ENCODE measurements around the gene CNTN5.
"Not testable (repeated sequence)": the region's sequence is repeated elsewhere in the genome, so short reads cannot be mapped to it uniquely, and the experiment has no call there.

CNTN5 gene

GRCh38 chr11:99098258-99098657 lies 77.5 kb downstream of the CNTN5 start:
- peaks cover 11% of the 10 kb centered on the region for H3K9me3 Mint-ChIP-seq
- no peaks in the 10 kb centered on the region for H3K27me3 Mint-ChIP-seq
- H3K27ac Mint-ChIP-seq (ENCODE audit: low read depth): no peak overlapping the region
- no peak overlapping the region for H3K4me3 Mint-ChIP-seq
- H3K36me3 Mint-ChIP-seq (ENCODE audit: insufficient read depth): no peaks in the 10 kb centered on the region
- DNase-seq (ENCODE audit: low spot score in 2 of 2): no peak
- ATAC-seq (replicated peaks; ENCODE audit: extremely low read depth, poor library complexity, severe bottlenecking): no peak
- no peaks in the 10 kb centered on the region for H3K4me1 Mint-ChIP-seq

- DNase-seq (ENCODE audit: low spot score in 2 of 2) (no peak), ATAC-seq (replicated peaks; ENCODE audit: extremely low read depth, poor library complexity, severe bottlenecking) (no peak)
- Mint-ChIP-seq H3K36me3 (ENCODE audit: insufficient read depth) (no peaks in the 10 kb centered on the region), H3K27ac (ENCODE audit: low read depth) (no peak overlapping the region), H3K27me3 (no peaks in the 10 kb centered on the region), H3K4me3 (no peak overlapping the region), H3K4me1 (no peaks in the 10 kb centered on the region), H3K9me3 (peaks cover 15% of the 10 kb centered on the region)
These were observed 78.0 kb downstream of the CNTN5 start for GRCh38 chr11:99098751-99099150.

- Mint-ChIP-seq H3K4me3 (no peak overlapping the region), H3K27me3 (no peaks in the 10 kb centered on the region), H3K27ac (ENCODE audit: low read depth) (no peak overlapping the region), H3K9me3 (peaks cover 22% of the 10 kb centered on the region), H3K36me3 (ENCODE audit: insufficient read depth) (no peaks in the 10 kb centered on the region), H3K4me1 (no peaks in the 10 kb centered on the region)
- no peak for ATAC-seq (replicated peaks; ENCODE audit: extremely low read depth, poor library complexity, severe bottlenecking)
- DNase-seq (ENCODE audit: low spot score in 2 of 2): no peak
These were observed 96.9 kb downstream of the CNTN5 start for GRCh38 chr11:99117603-99118002.

GRCh38 chr11:99133862-99134261 lies 113.1 kb downstream of the CNTN5 start:
- H3K27me3 Mint-ChIP-seq; H3K36me3 Mint-ChIP-seq (ENCODE audit: insufficient read depth); H3K4me3 Mint-ChIP-seq; H3K4me1 Mint-ChIP-seq; H3K27ac Mint-ChIP-seq (ENCODE audit: low read depth); ATAC-seq (replicated peaks; ENCODE audit: extremely low read depth, poor library complexity, severe bottlenecking); DNase-seq (ENCODE audit: low spot score in 2 of 2): not testable (repeated sequence)
- peaks cover 48% of the 10 kb centered on the region for H3K9me3 Mint-ChIP-seq

- Mint-ChIP-seq H3K4me3 (no peak overlapping the region), H3K36me3 (ENCODE audit: insufficient read depth) (no peaks in the 10 kb centered on the region), H3K27ac (ENCODE audit: low read depth) (no peak overlapping the region), H3K9me3 (peaks cover 34% of the 10 kb centered on the region), H3K27me3 (no peaks in the 10 kb centered on the region), H3K4me1 (no peaks in the 10 kb centered on the region)
- ATAC-seq (replicated peaks; ENCODE audit: extremely low read depth, poor library complexity, severe bottlenecking) (no peak), DNase-seq (ENCODE audit: low spot score in 2 of 2) (no peak)
These were observed 114.8 kb downstream of the CNTN5 start for GRCh38 chr11:99135508-99135907.

- DNase-seq (ENCODE audit: low spot score in 2 of 2) (no peak), ATAC-seq (replicated peaks; ENCODE audit: extremely low read depth, poor library complexity, severe bottlenecking) (no peak)
- peaks cover 15% of the 10 kb centered on the region for H3K9me3 Mint-ChIP-seq
- H3K27ac Mint-ChIP-seq (ENCODE audit: low read depth): no peak overlapping the region
- H3K4me1 Mint-ChIP-seq: no peaks in the 10 kb centered on the region
- H3K4me3 Mint-ChIP-seq: no peak overlapping the region
- H3K27me3 Mint-ChIP-seq: no peaks in the 10 kb centered on the region
- H3K36me3 Mint-ChIP-seq (ENCODE audit: insufficient read depth): no peaks in the 10 kb centered on the region
These were observed 121.5 kb downstream of the CNTN5 start for GRCh38 chr11:99142237-99142636.

DNA sequence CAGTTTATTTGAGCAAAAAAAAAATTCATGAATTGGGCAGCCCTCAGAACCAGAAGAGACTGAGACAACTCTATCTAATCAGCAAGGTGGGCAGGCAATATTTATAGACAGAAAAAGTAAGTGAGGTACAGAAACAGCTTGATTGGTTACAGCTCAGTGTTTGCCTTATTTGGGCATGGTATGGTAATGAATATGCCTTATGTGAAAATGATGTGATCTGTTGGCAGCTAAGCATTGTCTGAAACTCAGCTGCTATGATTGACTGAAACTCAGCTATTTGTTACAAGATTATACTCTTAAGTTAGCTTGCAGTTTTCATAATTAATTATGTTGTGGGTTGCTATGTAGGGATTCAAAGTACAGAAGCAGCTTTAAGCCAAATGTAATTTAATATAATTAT lies 127.6 kb downstream of the CNTN5 start:
- H3K27me3 Mint-ChIP-seq: no peaks in the 10 kb centered on the region
- no peaks in the 10 kb centered on the region for H3K36me3 Mint-ChIP-seq (ENCODE audit: insufficient read depth)
- no peak for ATAC-seq (replicated peaks; ENCODE audit: extremely low read depth, poor library complexity, severe bottlenecking)

DNA sequence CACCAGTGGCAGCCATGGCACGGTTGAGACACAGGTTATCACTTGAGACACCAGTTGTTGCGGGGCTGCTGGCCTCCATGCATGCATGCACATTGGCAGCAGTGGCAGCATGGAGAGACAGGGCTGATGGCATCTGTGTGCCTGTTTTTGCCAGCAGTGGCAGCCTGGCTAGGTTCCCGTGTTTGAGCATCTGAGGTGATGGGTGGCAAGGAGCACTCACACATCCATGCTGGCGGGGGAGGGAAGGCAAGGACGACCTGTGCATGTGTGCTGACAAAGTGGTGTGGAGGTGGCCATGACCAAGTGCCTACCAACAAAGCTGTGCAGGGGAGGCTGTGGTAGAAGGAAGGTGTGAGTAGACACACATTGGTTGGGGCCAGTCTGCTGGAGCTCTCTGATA lies 133.5 kb downstream of the CNTN5 start:
- DNase-seq (ENCODE audit: low spot score in 2 of 2) (no peak), ATAC-seq (replicated peaks; ENCODE audit: extremely low read depth, poor library complexity, severe bottlenecking) (no peak)
- Mint-ChIP-seq H3K36me3 (ENCODE audit: insufficient read depth) (no peaks in the 10 kb centered on the region), H3K4me1 (no peaks in the 10 kb centered on the region), H3K27me3 (no peaks in the 10 kb centered on the region), H3K9me3 (peaks cover 16% of the 10 kb centered on the region), H3K4me3 (no peak overlapping the region), H3K27ac (ENCODE audit: low read depth) (no peak overlapping the region)

More for the DNA sequence above, 127.6 kb downstream of the CNTN5 start:
- Mint-ChIP-seq H3K9me3 (peaks cover 12% of the 10 kb centered on the region), H3K4me1 (no peaks in the 10 kb centered on the region), H3K27ac (ENCODE audit: low read depth) (no peak overlapping the region), H3K4me3 (no peak overlapping the region)
- no peak for DNase-seq (ENCODE audit: low spot score in 2 of 2)

GRCh38 chr11:99160447-99160846 lies 139.7 kb downstream of the CNTN5 start:
- Mint-ChIP-seq H3K27ac (ENCODE audit: low read depth) (no peak overlapping the region), H3K4me1 (no peaks in the 10 kb centered on the region), H3K36me3 (ENCODE audit: insufficient read depth) (no peaks in the 10 kb centered on the region), H3K9me3 (peaks cover 10% of the 10 kb centered on the region), H3K4me3 (no peak overlapping the region), H3K27me3 (no peaks in the 10 kb centered on the region)
- ATAC-seq (replicated peaks; ENCODE audit: extremely low read depth, poor library complexity, severe bottlenecking) (no peak), DNase-seq (ENCODE audit: low spot score in 2 of 2) (no peak)

DNA sequence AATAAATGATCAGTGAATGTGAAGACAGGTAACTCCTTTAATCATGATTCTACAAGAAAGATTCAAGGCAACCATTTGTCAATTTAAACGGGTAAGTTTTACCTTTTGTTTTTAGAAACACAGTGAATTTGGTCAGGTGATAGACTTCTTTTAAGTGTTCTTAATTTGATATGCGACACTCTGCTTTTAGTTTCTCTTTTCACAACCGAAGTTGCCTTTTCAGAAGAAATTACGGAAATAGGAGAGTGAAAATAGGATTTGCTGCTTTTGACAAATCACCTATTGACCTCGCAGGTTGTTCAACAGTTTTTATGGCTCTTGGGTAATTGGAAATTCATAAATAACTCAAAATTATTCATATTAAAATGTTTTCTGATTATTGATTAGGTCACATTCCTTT lies 142.1 kb downstream of the CNTN5 start:
- Mint-ChIP-seq H3K27ac (ENCODE audit: low read depth) (no peak overlapping the region), H3K9me3 (peaks cover 9% of the 10 kb centered on the region), H3K36me3 (ENCODE audit: insufficient read depth) (no peaks in the 10 kb centered on the region), H3K4me3 (no peak overlapping the region), H3K27me3 (no peaks in the 10 kb centered on the region), H3K4me1 (no peaks in the 10 kb centered on the region)
- DNase-seq (ENCODE audit: low spot score in 2 of 2) (no peak), ATAC-seq (replicated peaks; ENCODE audit: extremely low read depth, poor library complexity, severe bottlenecking) (no peak)

- Mint-ChIP-seq H3K9me3 (peaks cover 18% of the 10 kb centered on the region), H3K4me1 (no peaks in the 10 kb centered on the region), H3K36me3 (ENCODE audit: insufficient read depth) (no peaks in the 10 kb centered on the region), H3K27ac (ENCODE audit: low read depth) (no peak overlapping the region), H3K4me3 (no peak overlapping the region), H3K27me3 (no peaks in the 10 kb centered on the region)
- ATAC-seq (replicated peaks; ENCODE audit: extremely low read depth, poor library complexity, severe bottlenecking) (no peak), DNase-seq (ENCODE audit: low spot score in 2 of 2) (no peak)
These were observed 149.8 kb downstream of the CNTN5 start for GRCh38 chr11:99170591-99170990.

- no peak for DNase-seq (ENCODE audit: low spot score in 2 of 2)
- H3K36me3 Mint-ChIP-seq (ENCODE audit: insufficient read depth): no peaks in the 10 kb centered on the region
- H3K9me3 Mint-ChIP-seq: peaks cover 22% of the 10 kb centered on the region
- no peak for ATAC-seq (replicated peaks; ENCODE audit: extremely low read depth, poor library complexity, severe bottlenecking)
- no peaks in the 10 kb centered on the region for H3K4me1 Mint-ChIP-seq
- H3K27ac Mint-ChIP-seq (ENCODE audit: low read depth): no peak overlapping the region
- H3K27me3 Mint-ChIP-seq: no peaks in the 10 kb centered on the region
- no peak overlapping the region for H3K4me3 Mint-ChIP-seq
These were observed 150.6 kb downstream of the CNTN5 start for GRCh38 chr11:99171330-99171729.

GRCh38 chr11:99176430-99176829 lies 155.7 kb downstream of the CNTN5 start:
- H3K4me3 Mint-ChIP-seq: no peak overlapping the region
- H3K36me3 Mint-ChIP-seq (ENCODE audit: insufficient read depth): no peaks in the 10 kb centered on the region
- no peak overlapping the region for H3K27ac Mint-ChIP-seq (ENCODE audit: low read depth)
- ATAC-seq (replicated peaks; ENCODE audit: extremely low read depth, poor library complexity, severe bottlenecking) (no peak), DNase-seq (ENCODE audit: low spot score in 2 of 2) (no peak)
- H3K9me3 Mint-ChIP-seq: peaks cover 36% of the 10 kb centered on the region
- no peaks in the 10 kb centered on the region for H3K27me3 Mint-ChIP-seq
- no peaks in the 10 kb centered on the region for H3K4me1 Mint-ChIP-seq

DNA sequence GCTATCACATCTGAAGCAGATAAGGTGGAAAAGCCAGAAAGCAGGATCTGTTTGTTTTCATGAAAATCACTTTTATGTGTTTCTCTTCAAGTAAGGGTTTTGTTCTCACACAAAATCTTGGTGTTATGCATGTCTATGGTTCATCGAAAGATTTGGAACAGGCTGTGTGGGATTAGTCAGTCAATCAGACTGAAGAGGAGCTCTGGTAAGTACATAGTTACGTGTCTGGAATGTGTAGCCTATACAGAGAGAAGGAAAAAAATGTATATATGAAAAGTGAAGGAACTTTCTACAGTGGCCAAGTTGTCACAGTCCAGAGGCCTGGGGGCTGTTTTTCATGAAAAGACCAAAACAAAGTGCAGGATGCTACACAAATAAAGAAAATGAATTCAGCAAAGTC lies 156.7 kb downstream of the CNTN5 start:
- ATAC-seq (replicated peaks; ENCODE audit: extremely low read depth, poor library complexity, severe bottlenecking) (no peak), DNase-seq (ENCODE audit: low spot score in 2 of 2) (no peak)
- H3K4me3 Mint-ChIP-seq: no peak overlapping the region
- H3K36me3 Mint-ChIP-seq (ENCODE audit: insufficient read depth): no peaks in the 10 kb centered on the region
- H3K9me3 Mint-ChIP-seq: peaks cover 34% of the 10 kb centered on the region
- no peaks in the 10 kb centered on the region for H3K27me3 Mint-ChIP-seq
- H3K27ac Mint-ChIP-seq (ENCODE audit: low read depth): no peak overlapping the region
- H3K4me1 Mint-ChIP-seq: no peaks in the 10 kb centered on the region

All from central memory CD8-positive, alpha-beta T cell (primary cell).